Activated B cell treated with CpG ODN at 0.5 μM for 24 hours (primary cell): ENCODE data around the gene TRERF1. TPM values are rescaled to one million over a fixed set of nuclear protein-coding genes. Genes with fewer than 3 reads are reported as not detected.

Experiments
- ATAC-seq: fragments of 200-7000 bp; cut with Tn5 transposase; one replicate; pipeline ENCODE4 v1.10.0; 2021; ENCODE audit warnings: low read depth, mild to moderate bottlenecking, moderate library complexity
- CTCF ChIA-PET: fragments of 350-600 bp; sonication (Branson Sonifier 250); formaldehyde crosslinking; loops from one replicate; lab custom pipeline; 2021; ENCODE audit warnings: antibody characterized with exemption; lab: Charles Lee
- POLR2A ChIA-PET: fragments of 350-600 bp; sonication (Branson Sonifier 250); formaldehyde crosslinking; loops from one replicate; lab custom pipeline; 2021; ENCODE audit warnings: antibody characterized with exemption; lab: Charles Lee
- DNase-seq: peaks from one replicate; pipeline ENCODE4 v3.0.0; 2022
- H3K27ac Mint-ChIP-seq: one replicate; pipeline ENCODE4 v1.8.0; 2020; ENCODE audit warnings: mixed read lengths
- H3K27me3 Mint-ChIP-seq: one replicate; pipeline ENCODE4 v1.8.0; 2021; ENCODE audit warnings: mixed read lengths
- H3K36me3 Mint-ChIP-seq: one replicate; pipeline ENCODE4 v1.8.0; 2021; ENCODE audit warnings: low read depth, mixed read lengths
- H3K4me1 Mint-ChIP-seq: one replicate; pipeline ENCODE4 v1.8.0; 2021; ENCODE audit warnings: mixed read lengths
- H3K4me3 Mint-ChIP-seq: one replicate; pipeline ENCODE4 v1.8.0; 2020; ENCODE audit warnings: mild to moderate bottlenecking, mixed read lengths
- H3K9me3 Mint-ChIP-seq: one replicate; pipeline ENCODE4 v1.8.0; 2020; ENCODE audit warnings: mixed read lengths
- CTCF ChIP-seq: fragments of 200-600 bp; IDR thresholded peaks from one replicate; pipeline ENCODE4 v1.8.0; 2022; ENCODE audit warnings: antibody characterized with exemption, mild to moderate bottlenecking
- intact Hi-C: fragments of 100-400 bp; cut with micrococcal nuclease; formaldehyde crosslinking; loops from one replicate; pipeline ENCODE4 v1.15.1; 2024
- total RNA-seq: library from RNA; stranded (reverse); gene quantifications from 2 replicates; pipeline ENCODE4 v1.2.3, GENCODE V29; 2022

TRERF1 gene
- total RNA-seq, 1 donor from 2014 or later: 4.1 TPM

- no peak for TF ChIP-seq CTCF
- ATAC-seq: no peak
- intact Hi-C loops: no loop called here
- Mint-ChIP-seq H3K27me3 (no peaks in the 10 kb centered on the region), H3K4me3 (peak overlapping the region; percentile 50), H3K36me3 (no peaks in the 10 kb centered on the region), H3K4me1 (peaks cover 34% of the 10 kb centered on the region), H3K9me3 (no peaks in the 10 kb centered on the region), H3K27ac (peak overlapping the region; percentile 86)
- ChIA-PET CTCF (interaction anchor here (1.0 to 1.4 kb wide), 2 partner anchors 142 to 158 kb away, joined by 3 to 5 read pairs; no protein-coding TSS in a partner anchor), POLR2A (interaction anchor here (0.6 to 1.7 kb wide), 3 partner anchors 14 to 129 kb away, joined by 3 to 10 read pairs (median 6); no protein-coding TSS in a partner anchor)
- DNase-seq: no peak
These were observed 62.0 kb downstream of the TRERF1 start for GRCh38 chr6:42389736-42390135.

DNA sequence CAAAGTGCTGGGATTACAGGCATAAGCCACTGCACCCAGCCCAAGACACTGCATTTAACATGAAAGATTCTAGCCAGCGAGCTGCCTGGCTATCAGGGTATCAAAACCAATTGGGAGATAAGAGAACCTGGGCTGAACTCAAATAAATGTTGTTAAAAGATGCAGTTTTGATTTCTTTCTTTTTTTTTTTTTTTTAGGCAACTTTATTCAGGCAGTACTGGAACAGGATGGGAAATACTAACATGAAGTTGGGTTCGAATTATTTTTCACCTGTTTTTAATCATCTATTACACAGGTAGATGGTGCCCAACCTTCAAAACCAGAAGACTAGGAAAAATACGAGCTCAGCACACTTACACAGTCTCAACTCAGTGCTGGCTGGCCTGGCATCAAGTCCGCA, 63.7 kb downstream of the TRERF1 start:
- ATAC-seq (no peak), DNase-seq (no peak)
- CTCF ChIA-PET: no interaction called here
- Mint-ChIP-seq H3K36me3 (no peaks in the 10 kb centered on the region), H3K27me3 (no peaks in the 10 kb centered on the region), H3K4me1 (peaks cover 35% of the 10 kb centered on the region), H3K9me3 (no peaks in the 10 kb centered on the region), H3K27ac (no peak overlapping the region), H3K4me3 (no peak overlapping the region)
- POLR2A ChIA-PET: interaction anchor here (1.0 kb wide), 1 partner anchor 19 kb away, joined by 3 read pairs; no protein-coding TSS in a partner anchor
- TF ChIP-seq CTCF: no peak
- intact Hi-C loops: no loop called here

- no peak for TF ChIP-seq CTCF
- peaks cover 33% of the 10 kb centered on the region for H3K4me1 Mint-ChIP-seq
- peak; percentile 45 for ATAC-seq
- no peak overlapping the region for H3K27ac Mint-ChIP-seq
- intact Hi-C loops: no loop called here
- no peaks in the 10 kb centered on the region for H3K27me3 Mint-ChIP-seq
- no peaks in the 10 kb centered on the region for H3K36me3 Mint-ChIP-seq
- no peaks in the 10 kb centered on the region for H3K9me3 Mint-ChIP-seq
- ChIA-PET CTCF (no interaction called here), POLR2A (interaction anchor here (1.0 kb wide), 1 partner anchor 19 kb away, joined by 3 read pairs; no protein-coding TSS in a partner anchor)
- no peak for DNase-seq
- H3K4me3 Mint-ChIP-seq: no peak overlapping the region
These were observed 64.4 kb downstream of the TRERF1 start for GRCh38 chr6:42387336-42387735.

GRCh38 chr6:42385339-42385738, 66.4 kb downstream of the TRERF1 start:
- intact Hi-C loops: no loop called here
- ATAC-seq: no peak
- ChIA-PET POLR2A (no interaction called here), CTCF (no interaction called here)
- Mint-ChIP-seq H3K4me1 (peaks cover 33% of the 10 kb centered on the region), H3K27me3 (no peaks in the 10 kb centered on the region), H3K36me3 (no peaks in the 10 kb centered on the region), H3K27ac (no peak overlapping the region), H3K9me3 (no peaks in the 10 kb centered on the region), H3K4me3 (no peak overlapping the region)
- no peak for TF ChIP-seq CTCF
- no peak for DNase-seq

- Mint-ChIP-seq H3K9me3 (no peaks in the 10 kb centered on the region), H3K4me3 (no peak overlapping the region), H3K27me3 (no peaks in the 10 kb centered on the region), H3K4me1 (peaks cover 23% of the 10 kb centered on the region), H3K36me3 (no peaks in the 10 kb centered on the region), H3K27ac (no peak overlapping the region)
- ChIA-PET CTCF (no interaction called here), POLR2A (interaction anchor here (0.5 kb wide), 1 partner anchor 135 kb away, joined by 3 read pairs; no protein-coding TSS in a partner anchor)
- intact Hi-C loops: no loop called here
- DNase-seq: no peak
- no peak for ATAC-seq
- TF ChIP-seq CTCF: no peak
These were observed 68.1 kb downstream of the TRERF1 start for GRCh38 chr6:42383421-42384205.
